ENCODE data around the gene DSG2.

DNA sequence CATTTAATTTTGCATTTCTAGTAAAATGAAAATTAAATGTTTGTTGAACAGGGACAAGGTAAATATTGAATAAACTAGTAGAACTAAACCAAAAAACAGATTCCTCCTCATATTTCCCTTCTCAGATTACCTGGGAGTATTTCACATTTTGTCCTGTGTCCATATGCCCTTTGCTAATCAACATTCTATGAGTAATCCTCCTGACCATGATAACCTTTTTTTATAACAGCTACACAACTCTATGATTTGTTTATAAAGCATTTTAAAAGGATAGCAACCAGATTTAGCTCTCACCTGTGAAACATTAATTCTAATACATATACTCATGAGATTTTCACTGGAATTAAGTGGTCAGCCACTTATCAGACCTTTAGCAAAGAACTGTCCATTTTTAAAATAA is 7.1 kb upstream of the DSG2 start:
- TF ChIP-seq, protein P1, sequence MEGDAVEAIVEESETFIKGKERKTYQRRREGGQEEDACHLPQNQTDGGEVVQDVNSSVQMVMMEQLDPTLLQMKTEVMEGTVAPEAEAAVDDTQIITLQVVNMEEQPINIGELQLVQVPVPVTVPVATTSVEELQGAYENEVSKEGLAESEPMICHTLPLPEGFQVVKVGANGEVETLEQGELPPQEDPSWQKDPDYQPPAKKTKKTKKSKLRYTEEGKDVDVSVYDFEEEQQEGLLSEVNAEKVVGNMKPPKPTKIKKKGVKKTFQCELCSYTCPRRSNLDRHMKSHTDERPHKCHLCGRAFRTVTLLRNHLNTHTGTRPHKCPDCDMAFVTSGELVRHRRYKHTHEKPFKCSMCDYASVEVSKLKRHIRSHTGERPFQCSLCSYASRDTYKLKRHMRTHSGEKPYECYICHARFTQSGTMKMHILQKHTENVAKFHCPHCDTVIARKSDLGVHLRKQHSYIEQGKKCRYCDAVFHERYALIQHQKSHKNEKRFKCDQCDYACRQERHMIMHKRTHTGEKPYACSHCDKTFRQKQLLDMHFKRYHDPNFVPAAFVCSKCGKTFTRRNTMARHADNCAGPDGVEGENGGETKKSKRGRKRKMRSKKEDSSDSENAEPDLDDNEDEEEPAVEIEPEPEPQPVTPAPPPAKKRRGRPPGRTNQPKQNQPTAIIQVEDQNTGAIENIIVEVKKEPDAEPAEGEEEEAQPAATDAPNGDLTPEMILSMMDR (IDR thresholded peaks at IDR 0.05): no peak
- no peak for TF ChIP-seq ZFX (IDR thresholded peaks at IDR 0.05; ENCODE audit: borderline replicate concordance)

All from 22Rv1 (cell line).